ENCODE measurements around the gene ADCY6. TPM values are rescaled to one million over a fixed set of nuclear protein-coding genes. Genes with fewer than 3 reads are reported as not detected.

Gene ADCY6
- total RNA-seq, 2 experiments from 2014 or later = not detected

GRCh38 chr12:48832321-48833060 is 43.6 kb upstream of the ADCY6 start:
- POLR2A ChIA-PET = interaction anchor here (1.4 kb wide), 1 partner anchor 20 kb away, joined by 4 read pairs; the partner anchor contains the start of gene DDX23
- peaks cover 98% of the 10 kb centered on the region for H3K36me3 ChIP-seq (ENCODE audit: insufficient read depth, low read length)
- H4K20me1 ChIP-seq (ENCODE audit: insufficient read depth, low read length) = no peaks in the 10 kb centered on the region

GRCh38 chr12:48831257-48831656 is 42.4 kb upstream of the ADCY6 start:
- H3K36me3 ChIP-seq (ENCODE audit: insufficient read depth, low read length) = peaks cover 87% of the 10 kb centered on the region

More at GRCh38 chr12:48832321-48833060, 43.6 kb upstream of the ADCY6 start:
- no TSS peak for BruUV-seq (replicated peaks)
- intact Hi-C loops (cut with micrococcal nuclease; ENCODE audit: unreplicated experiment) = no loop called here
- Histone ChIP-seq H3K9me2 (ENCODE audit: insufficient read depth, low read length) (no peaks in the 10 kb centered on the region), H3K27ac (ENCODE audit: low read depth, low read length, poor library complexity, severe bottlenecking) (no peak overlapping the region), H2AFZ (ENCODE audit: low read length) (no peak overlapping the region), H3K4me1 (ENCODE audit: insufficient read depth, low read length, poor library complexity, severe bottlenecking) (no peaks in the 10 kb centered on the region), H3K9me3 (ENCODE audit: low read length) (no peaks in the 10 kb centered on the region), H3K4me3 (ENCODE audit: low read depth, low read length, poor library complexity, severe bottlenecking) (no peak overlapping the region), H3K4me2 (ENCODE audit: low read length) (no peak overlapping the region), H3K79me2 (ENCODE audit: insufficient read depth, low read depth, low read length) (no peaks in the 10 kb centered on the region)
- no peak for DNase-seq (ENCODE audit: low spot score)
- CTCF ChIA-PET (ENCODE audit: unreplicated experiment) = interaction anchor here (0.6 kb wide), 1 partner anchor 33 kb away, joined by 3 read pairs; no protein-coding TSS in a partner anchor
- TF ChIP-seq CTCF (conservative IDR thresholded peaks at IDR 0.05; ENCODE audit: low read length) = no peak
- TF ChIP-seq EZH2phosphoT487 (IDR thresholded peaks at IDR 0.05; ENCODE audit: borderline replicate concordance, low read depth, low read length) = no peak

GRCh38 chr12:48828841-48829575 is 40.1 kb upstream of the ADCY6 start:
- intact Hi-C loops (cut with micrococcal nuclease; ENCODE audit: unreplicated experiment) = no loop called here
- TF ChIP-seq EZH2phosphoT487 (IDR thresholded peaks at IDR 0.05; ENCODE audit: borderline replicate concordance, low read depth, low read length) (no peak), CTCF (conservative IDR thresholded peaks at IDR 0.05; ENCODE audit: low read length) (no peak)
- no peaks in the 10 kb centered on the region for H3K4me1 ChIP-seq (ENCODE audit: insufficient read depth, low read length, poor library complexity, severe bottlenecking)
- no TSS peak for BruUV-seq (replicated peaks)
- no peaks in the 10 kb centered on the region for H3K9me3 ChIP-seq (ENCODE audit: low read length)
- H2AFZ ChIP-seq (ENCODE audit: low read length) = no peak overlapping the region
- ChIA-PET POLR2A (no interaction called here), CTCF (ENCODE audit: unreplicated experiment) (interaction anchor here (1.2 kb wide), 1 partner anchor 14 kb away, joined by 5 read pairs; no protein-coding TSS in a partner anchor)
- no peak overlapping the region for H3K4me2 ChIP-seq (ENCODE audit: low read length)
- no peaks in the 10 kb centered on the region for H3K79me2 ChIP-seq (ENCODE audit: insufficient read depth, low read depth, low read length)
- no peak overlapping the region for H3K27ac ChIP-seq (ENCODE audit: low read depth, low read length, poor library complexity, severe bottlenecking)
- H3K9me2 ChIP-seq (ENCODE audit: insufficient read depth, low read length) = no peaks in the 10 kb centered on the region
- no peak overlapping the region for H3K4me3 ChIP-seq (ENCODE audit: low read depth, low read length, poor library complexity, severe bottlenecking)
- H4K20me1 ChIP-seq (ENCODE audit: insufficient read depth, low read length) = no peaks in the 10 kb centered on the region
- H3K36me3 ChIP-seq (ENCODE audit: insufficient read depth, low read length) = peaks cover 66% of the 10 kb centered on the region
- DNase-seq (ENCODE audit: low spot score) = no peak

More at GRCh38 chr12:48831257-48831656, 42.4 kb upstream of the ADCY6 start:
- ChIA-PET CTCF (ENCODE audit: unreplicated experiment) (no interaction called here), POLR2A (interaction anchor here (0.6 to 1.4 kb wide), 3 partner anchors 21 to 78 kb away, joined by 3 to 4 read pairs (median 3); partner anchors contain the start of genes DDX23 and RND1)
- Histone ChIP-seq H3K9me2 (ENCODE audit: insufficient read depth, low read length) (no peaks in the 10 kb centered on the region), H3K4me1 (ENCODE audit: insufficient read depth, low read length, poor library complexity, severe bottlenecking) (no peaks in the 10 kb centered on the region), H3K4me2 (ENCODE audit: low read length) (no peak overlapping the region), H2AFZ (ENCODE audit: low read length) (no peak overlapping the region), H3K79me2 (ENCODE audit: insufficient read depth, low read depth, low read length) (no peaks in the 10 kb centered on the region), H3K4me3 (ENCODE audit: low read depth, low read length, poor library complexity, severe bottlenecking) (no peak overlapping the region), H4K20me1 (ENCODE audit: insufficient read depth, low read length) (no peaks in the 10 kb centered on the region), H3K9me3 (ENCODE audit: low read length) (no peaks in the 10 kb centered on the region), H3K27ac (ENCODE audit: low read depth, low read length, poor library complexity, severe bottlenecking) (no peak overlapping the region)
- BruUV-seq (replicated peaks) = no TSS peak
- intact Hi-C loops (cut with micrococcal nuclease; ENCODE audit: unreplicated experiment) = no loop called here
- no peak for DNase-seq (ENCODE audit: low spot score)
- no peak for TF ChIP-seq EZH2phosphoT487 (IDR thresholded peaks at IDR 0.05; ENCODE audit: borderline replicate concordance, low read depth, low read length)
